WERI-Rb-1 (cell line): ENCODE data around the gene WFDC10B.
"Not testable (repeated sequence)": the region's sequence is repeated elsewhere in the genome, so short reads cannot be mapped to it uniquely, and the experiment has no call there.

Experiments used
- DNase-seq: peaks from one replicate; pipeline ENCODE4 v3.0.0-alpha.2; 2020
- H3K27ac ChIP-seq: fragments of 250-450 bp; sonication (Bioruptor Pico); 2 replicates; pipeline ENCODE4 v1.5.1; 2020; ENCODE audit warnings: mild to moderate bottlenecking, moderate library complexity
- H3K27me3 ChIP-seq: fragments of 250-450 bp; sonication (Bioruptor Pico); 2 replicates; pipeline ENCODE4 v1.5.1; 2021; ENCODE audit warnings: mild to moderate bottlenecking, low read depth, moderate library complexity; ENCODE audit not compliant: insufficient read depth, severe bottlenecking
- H3K36me3 ChIP-seq: fragments of 250-450 bp; sonication (Bioruptor Pico); 2 replicates; pipeline ENCODE4 v1.5.1; 2020; ENCODE audit warnings: mild to moderate bottlenecking, moderate library complexity
- H3K4me3 ChIP-seq: 2 replicates; pipeline ENCODE4 v1.5.1; 2011; ENCODE audit warnings: low read depth, mild to moderate bottlenecking, control low read depth, low read length
- H3K9me3 ChIP-seq: fragments of 250-450 bp; sonication (Bioruptor Pico); 2 replicates; pipeline ENCODE4 v1.5.1; 2021; ENCODE audit warnings: mild to moderate bottlenecking, moderate library complexity; ENCODE audit not compliant: severe bottlenecking
- TF ChIP-seq, protein P1 (sequence below): IDR thresholded peaks from 2 replicates; pipeline ENCODE4 v1.5.1; 2011; ENCODE audit warnings: low read depth, mild to moderate bottlenecking, control low read depth, inconsistent platforms, low read length

WFDC10B gene

GRCh38 chr20:45735552-45735951, 30.7 kb upstream of the WFDC10B start:
- no peak overlapping the region for H3K4me3 ChIP-seq
- TF ChIP-seq, protein P1, sequence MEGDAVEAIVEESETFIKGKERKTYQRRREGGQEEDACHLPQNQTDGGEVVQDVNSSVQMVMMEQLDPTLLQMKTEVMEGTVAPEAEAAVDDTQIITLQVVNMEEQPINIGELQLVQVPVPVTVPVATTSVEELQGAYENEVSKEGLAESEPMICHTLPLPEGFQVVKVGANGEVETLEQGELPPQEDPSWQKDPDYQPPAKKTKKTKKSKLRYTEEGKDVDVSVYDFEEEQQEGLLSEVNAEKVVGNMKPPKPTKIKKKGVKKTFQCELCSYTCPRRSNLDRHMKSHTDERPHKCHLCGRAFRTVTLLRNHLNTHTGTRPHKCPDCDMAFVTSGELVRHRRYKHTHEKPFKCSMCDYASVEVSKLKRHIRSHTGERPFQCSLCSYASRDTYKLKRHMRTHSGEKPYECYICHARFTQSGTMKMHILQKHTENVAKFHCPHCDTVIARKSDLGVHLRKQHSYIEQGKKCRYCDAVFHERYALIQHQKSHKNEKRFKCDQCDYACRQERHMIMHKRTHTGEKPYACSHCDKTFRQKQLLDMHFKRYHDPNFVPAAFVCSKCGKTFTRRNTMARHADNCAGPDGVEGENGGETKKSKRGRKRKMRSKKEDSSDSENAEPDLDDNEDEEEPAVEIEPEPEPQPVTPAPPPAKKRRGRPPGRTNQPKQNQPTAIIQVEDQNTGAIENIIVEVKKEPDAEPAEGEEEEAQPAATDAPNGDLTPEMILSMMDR = no peak
- H3K27ac ChIP-seq = no peak overlapping the region
- H3K36me3 ChIP-seq = no peaks in the 10 kb centered on the region
- no peaks in the 10 kb centered on the region for H3K27me3 ChIP-seq
- H3K9me3 ChIP-seq = peaks cover 8% of the 10 kb centered on the region
- DNase-seq = no peak

DNA sequence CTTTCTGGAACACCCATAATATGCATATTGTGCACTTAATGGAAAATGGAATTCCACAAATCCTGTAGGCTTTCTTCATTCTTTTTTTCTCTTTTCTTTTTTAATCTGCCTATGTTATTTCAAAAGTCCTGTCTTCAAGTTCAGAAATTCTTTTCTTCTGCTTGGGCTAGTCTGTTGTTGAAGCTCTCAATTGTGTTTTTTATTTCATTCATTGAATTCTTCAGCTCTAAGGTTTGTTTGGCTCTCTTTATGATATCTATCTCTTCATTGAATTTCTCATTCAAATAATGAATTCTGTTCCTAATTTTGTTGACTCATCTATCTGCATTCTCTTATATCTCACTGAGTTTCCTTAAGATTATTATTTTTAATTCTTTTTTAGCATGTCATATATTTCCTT, 27.4 kb upstream of the WFDC10B start:
- H3K4me3 ChIP-seq = no peak overlapping the region

GRCh38 chr20:45727044-45727443, 22.2 kb upstream of the WFDC10B start:
- no peak for DNase-seq
- TF ChIP-seq, protein P1 = no peak
- H3K27me3 ChIP-seq = no peaks in the 10 kb centered on the region
- no peak overlapping the region for H3K4me3 ChIP-seq
- H3K9me3 ChIP-seq = peaks cover 3% of the 10 kb centered on the region
- H3K36me3 ChIP-seq = no peaks in the 10 kb centered on the region
- H3K27ac ChIP-seq = no peak overlapping the region

More for the DNA sequence above, 27.4 kb upstream of the WFDC10B start:
- Histone ChIP-seq H3K27me3 (no peaks in the 10 kb centered on the region), H3K36me3 (no peaks in the 10 kb centered on the region), H3K27ac (no peak overlapping the region), H3K9me3 (peaks cover 8% of the 10 kb centered on the region)
- TF ChIP-seq, protein P1 = no peak
- no peak for DNase-seq

DNA sequence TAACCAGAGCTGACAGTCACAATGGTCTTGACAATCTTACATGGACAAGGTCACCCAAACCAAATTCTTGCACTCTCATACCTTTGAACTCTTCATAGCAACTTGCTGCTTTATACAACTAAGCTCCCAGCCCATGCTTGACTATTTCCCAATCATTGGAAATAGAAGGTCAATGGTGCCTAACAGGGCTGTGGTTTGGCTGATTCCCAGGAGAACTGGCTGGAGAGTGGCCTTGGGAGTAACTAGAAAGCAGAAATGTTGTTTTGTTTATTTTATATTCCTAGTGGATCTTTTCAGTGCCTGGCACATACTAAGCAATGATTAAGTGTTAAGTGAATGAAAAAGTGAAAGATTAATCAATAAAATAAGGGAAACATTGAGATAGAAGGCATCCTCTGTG, 20.3 kb upstream of the WFDC10B start:
- Histone ChIP-seq H3K27me3 (no peaks in the 10 kb centered on the region), H3K4me3 (no peak overlapping the region), H3K9me3 (peaks cover 2% of the 10 kb centered on the region), H3K27ac (no peak overlapping the region), H3K36me3 (no peaks in the 10 kb centered on the region)
- DNase-seq = no peak
- TF ChIP-seq, protein P1 = no peak

DNA sequence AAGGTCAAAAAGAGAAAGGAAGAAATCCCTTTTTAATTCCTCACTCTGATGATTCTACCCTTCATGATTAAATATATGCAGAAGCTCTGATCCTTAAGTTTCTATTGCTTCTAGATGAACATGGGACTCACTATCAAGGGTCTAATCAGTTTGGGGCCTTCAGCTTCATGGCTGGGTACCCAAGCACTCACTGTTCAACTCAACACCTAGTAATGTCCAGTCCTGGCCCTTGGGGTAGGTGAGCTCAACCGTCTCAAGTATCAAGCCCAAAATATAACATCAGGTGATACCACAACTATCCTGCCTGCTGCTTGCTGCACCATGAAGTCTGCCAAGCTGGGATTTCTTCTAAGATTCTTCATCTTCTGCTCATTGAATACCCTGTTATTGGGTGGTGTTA, 17.2 kb upstream of the WFDC10B start, which contains the start of gene SPINT4:
SPINT4 (plus strand) TSS at position 301 of the 400 bp plus-strand sequence; CDS start at position 322, 21 bp downstream.
- Histone ChIP-seq H3K27me3 (no peaks in the 10 kb centered on the region), H3K4me3 (no peak within 1 kb of the TSS), H3K27ac (no peak within 1 kb of the TSS), H3K9me3 (peaks cover 2% of the 10 kb centered on the region), H3K36me3 (no peaks in the 10 kb centered on the region)
- no peak for DNase-seq
- TF ChIP-seq, protein P1 = no peak

DNA sequence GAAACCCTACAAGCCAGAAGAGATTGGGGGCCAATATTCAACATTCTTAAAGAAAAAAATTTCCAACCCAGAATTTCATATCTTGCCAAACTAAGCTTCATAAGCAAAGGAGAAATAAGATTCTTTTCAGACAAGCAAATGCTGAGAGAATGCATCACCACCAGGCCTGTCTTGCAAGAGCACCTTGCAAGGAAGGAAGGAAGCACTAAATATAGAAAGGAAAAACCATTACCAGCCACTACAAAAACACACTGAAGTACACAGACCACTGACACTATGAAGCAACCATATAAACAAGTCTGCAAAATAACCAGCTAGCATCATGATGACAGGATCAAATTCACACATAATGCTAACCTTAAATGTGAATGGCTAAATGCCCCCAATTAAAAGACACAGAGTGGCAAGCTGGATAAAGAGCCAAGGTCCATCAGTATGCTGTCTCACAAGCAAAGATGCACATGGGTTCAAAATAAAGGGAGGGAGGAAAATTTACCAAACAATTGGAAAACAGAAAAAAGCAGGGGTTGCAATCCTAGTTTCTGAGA, 11.4 kb upstream of the WFDC10B start:
- H3K4me3 ChIP-seq, H3K27ac ChIP-seq, H3K9me3 ChIP-seq, DNase-seq, H3K27me3 ChIP-seq, H3K36me3 ChIP-seq: not testable (repeated sequence)
